ENCODE measurements around the gene ATF7.

The ATF7 gene

GRCh38 chr12:53500142-53500775, 125.9 kb downstream of the ATF7 start:
- DNase-seq (ENCODE audit: low read depth): peak; percentile 90

GRCh38 chr12:53499266-53500141, 126.7 kb downstream of the ATF7 start, which contains the start of gene MAP3K12:
Gene MAP3K12, minus strand, starts transcription at chr12:53499458. Its CDS starts 12,067 bp downstream, at chr12:53487391.
- peak; percentile 76 for DNase-seq (ENCODE audit: low read depth)

- no peak for DNase-seq (ENCODE audit: low read depth)
Measured at GRCh38 chr12:53498235-53498630, 127.9 kb downstream of the ATF7 start.

- DNase-seq (ENCODE audit: low read depth): no peak
Measured at GRCh38 chr12:53497461-53497860, 128.7 kb downstream of the ATF7 start.

GRCh38 chr12:53496752-53497032, 129.5 kb downstream of the ATF7 start:
- DNase-seq (ENCODE audit: low read depth): no peak

- peak; percentile 79 for DNase-seq (ENCODE audit: low read depth)
Measured at GRCh38 chr12:53495903-53496751, 130.1 kb downstream of the ATF7 start.

GRCh38 chr12:53493610-53494391, 132.4 kb downstream of the ATF7 start:
- DNase-seq (ENCODE audit: low read depth): no peak

- DNase-seq (ENCODE audit: low read depth): peak; percentile 88
Measured at GRCh38 chr12:53492830-53493609, 133.2 kb downstream of the ATF7 start.

GRCh38 chr12:53492188-53492587, 134.0 kb downstream of the ATF7 start:
- no peak for DNase-seq (ENCODE audit: low read depth)

GRCh38 chr12:53489242-53489864, 136.8 kb downstream of the ATF7 start:
- no peak for DNase-seq (ENCODE audit: low read depth)

- no peak for DNase-seq (ENCODE audit: low read depth)
Measured at GRCh38 chr12:53486736-53487487, 139.3 kb downstream of the ATF7 start.

- no peak for DNase-seq (ENCODE audit: low read depth)
Measured at GRCh38 chr12:53485955-53486735, 140.0 kb downstream of the ATF7 start.

- no peak for DNase-seq (ENCODE audit: low read depth)
Measured at GRCh38 chr12:53484686-53485575, 141.3 kb downstream of the ATF7 start.

GRCh38 chr12:53483979-53484377, 142.2 kb downstream of the ATF7 start:
- DNase-seq (ENCODE audit: low read depth): no peak

GRCh38 chr12:53483225-53483978, 142.8 kb downstream of the ATF7 start:
- no peak for DNase-seq (ENCODE audit: low read depth)

- DNase-seq (ENCODE audit: low read depth): no peak
Measured at GRCh38 chr12:53482626-53483168, 143.5 kb downstream of the ATF7 start.
